ENCODE measurements around the gene PRPF39.

PRPF39 gene

GRCh38 chr14:45145214-45145613 is 61.3 kb downstream of the PRPF39 start:
- H3K4me1 ChIP-seq (ENCODE audit: control insufficient read depth, insufficient read depth, low read length) = no peaks in the 10 kb centered on the region
- H3K27me3 ChIP-seq (ENCODE audit: control insufficient read depth, insufficient read depth, low read length) = no peaks in the 10 kb centered on the region
- H3K4me3 ChIP-seq (ENCODE audit: low read length) = no peak overlapping the region
- no peaks in the 10 kb centered on the region for H3K36me3 ChIP-seq (ENCODE audit: control insufficient read depth, insufficient read depth, low read length)
- no peak overlapping the region for H3K9ac ChIP-seq (ENCODE audit: low read length)
- H3K9me3 ChIP-seq (ENCODE audit: control insufficient read depth, low read length) = no peaks in the 10 kb centered on the region

- Histone ChIP-seq H3K9me3 (ENCODE audit: control insufficient read depth, low read length) (no peaks in the 10 kb centered on the region), H3K36me3 (ENCODE audit: control insufficient read depth, insufficient read depth, low read length) (no peaks in the 10 kb centered on the region), H3K4me1 (ENCODE audit: control insufficient read depth, insufficient read depth, low read length) (no peaks in the 10 kb centered on the region), H3K9ac (ENCODE audit: low read length) (no peak overlapping the region), H3K4me3 (ENCODE audit: low read length) (no peak overlapping the region), H3K27me3 (ENCODE audit: control insufficient read depth, insufficient read depth, low read length) (no peaks in the 10 kb centered on the region)
Observed at GRCh38 chr14:45149602-45150001, 65.7 kb downstream of the PRPF39 start.

GRCh38 chr14:45150386-45150890 is 66.5 kb downstream of the PRPF39 start:
- H3K27me3 ChIP-seq (ENCODE audit: control insufficient read depth, insufficient read depth, low read length) = no peaks in the 10 kb centered on the region
- H3K36me3 ChIP-seq (ENCODE audit: control insufficient read depth, insufficient read depth, low read length) = no peaks in the 10 kb centered on the region
- H3K4me3 ChIP-seq (ENCODE audit: low read length) = no peak overlapping the region
- H3K4me1 ChIP-seq (ENCODE audit: control insufficient read depth, insufficient read depth, low read length) = no peaks in the 10 kb centered on the region
- H3K9me3 ChIP-seq (ENCODE audit: control insufficient read depth, low read length) = no peaks in the 10 kb centered on the region
- H3K9ac ChIP-seq (ENCODE audit: low read length) = no peak overlapping the region

- Histone ChIP-seq H3K9me3 (ENCODE audit: control insufficient read depth, low read length) (no peaks in the 10 kb centered on the region), H3K9ac (ENCODE audit: low read length) (no peak overlapping the region), H3K4me3 (ENCODE audit: low read length) (no peak overlapping the region), H3K4me1 (ENCODE audit: control insufficient read depth, insufficient read depth, low read length) (no peaks in the 10 kb centered on the region), H3K36me3 (ENCODE audit: control insufficient read depth, insufficient read depth, low read length) (no peaks in the 10 kb centered on the region), H3K27me3 (ENCODE audit: control insufficient read depth, insufficient read depth, low read length) (no peaks in the 10 kb centered on the region)
Observed at GRCh38 chr14:45156067-45156466, 72.2 kb downstream of the PRPF39 start.

All from mucosa of stomach (tissue), 1 donor.